ENCODE results near the gene HSD17B10.
A peak's percentile ranks its signal among the peaks of the same experiment; 100 is the strongest.

Gene HSD17B10

GRCh38 chrX:53438174-53438831, 4.1 kb upstream of the HSD17B10 start:
- no peak overlapping the region for H3K4me3 ChIP-seq (ENCODE audit: low read length)
- no peak for TF ChIP-seq CTCF (conservative IDR thresholded peaks at IDR 0.05; ENCODE audit: low read length)
- DNase-seq (ENCODE audit: low read depth), result no peak

DNA sequence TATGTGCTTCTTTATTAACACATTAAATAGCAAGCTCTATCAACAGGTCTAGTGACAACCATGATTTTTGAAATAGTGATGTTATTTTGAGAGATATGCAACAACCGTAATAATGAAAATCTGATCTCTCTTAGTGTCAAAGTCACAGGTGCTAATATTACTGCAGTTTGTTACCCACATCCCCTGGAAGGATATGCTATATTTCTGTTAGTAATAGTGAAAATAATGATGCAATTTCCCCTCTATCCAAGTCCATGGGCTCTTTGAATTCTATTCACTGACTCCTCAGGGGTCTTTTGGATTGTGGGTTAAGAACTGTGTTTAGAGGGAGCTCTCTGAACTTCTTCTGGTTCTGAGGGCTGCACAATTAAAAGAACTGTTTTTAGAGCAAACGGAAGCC, 3.0 kb upstream of the HSD17B10 start:
- no peak overlapping the region for H3K4me3 ChIP-seq (ENCODE audit: low read length)
- no peak for DNase-seq (ENCODE audit: low read depth)
- TF ChIP-seq CTCF (conservative IDR thresholded peaks at IDR 0.05; ENCODE audit: low read length), result no peak

DNA sequence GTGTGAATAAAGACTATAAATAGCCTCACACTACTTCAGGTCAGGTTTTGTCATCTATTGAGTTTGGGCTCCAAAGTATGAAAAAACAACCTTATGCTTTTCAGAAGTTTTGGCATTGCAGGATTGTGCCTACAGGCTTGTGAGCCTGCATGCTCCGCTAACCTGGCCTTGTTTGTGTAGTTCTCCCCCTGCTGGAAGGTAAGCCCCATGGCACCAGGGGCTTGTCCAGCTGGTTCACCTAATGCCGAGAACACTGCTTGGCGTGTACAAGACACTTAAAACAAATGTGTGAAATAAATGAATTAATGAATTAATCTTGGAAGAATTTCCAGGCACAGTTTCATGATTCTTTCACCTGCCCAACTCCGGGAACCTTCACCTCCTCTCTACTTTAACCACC, 1.8 kb upstream of the HSD17B10 start:
- DNase-seq (ENCODE audit: low read depth), result peak; percentile 56

DNA sequence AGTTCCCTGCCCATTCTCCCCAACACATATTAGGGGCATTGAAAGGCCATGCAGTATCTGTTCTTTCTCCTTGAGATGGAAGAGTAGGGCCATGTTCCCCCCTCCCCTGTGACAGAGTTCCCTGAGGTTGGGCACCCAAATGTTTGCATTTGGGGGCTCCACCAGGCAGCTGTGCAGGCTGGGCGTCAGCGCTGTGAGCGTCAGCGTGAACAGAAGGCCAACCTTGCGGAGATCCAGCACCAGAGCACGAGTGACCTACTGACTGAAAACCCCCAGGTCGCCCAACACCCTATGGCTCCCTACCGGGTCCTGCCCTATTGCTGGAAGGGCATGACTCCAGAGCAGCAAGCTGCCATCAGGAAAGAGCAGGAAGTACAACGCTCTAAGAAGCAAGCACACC, 3.9 kb downstream of the HSD17B10 start:
- TF ChIP-seq CTCF (conservative IDR thresholded peaks at IDR 0.05; ENCODE audit: low read length), result no peak
- H3K4me3 ChIP-seq (ENCODE audit: low read length), result no peak overlapping the region
- DNase-seq (ENCODE audit: low read depth), result no peak

More for the DNA sequence above, 1.8 kb upstream of the HSD17B10 start:
- H3K4me3 ChIP-seq (ENCODE audit: low read length), result no peak overlapping the region
- peak; percentile 71 for TF ChIP-seq CTCF (conservative IDR thresholded peaks at IDR 0.05; ENCODE audit: low read length)

GRCh38 chrX:53429755-53430154, 4.4 kb downstream of the HSD17B10 start:
- no peak overlapping the region for H3K4me3 ChIP-seq (ENCODE audit: low read length)
- no peak for DNase-seq (ENCODE audit: low read depth)
- no peak for TF ChIP-seq CTCF (conservative IDR thresholded peaks at IDR 0.05; ENCODE audit: low read length)

GRCh38 chrX:53422861-53423306, 11.3 kb downstream of the HSD17B10 start, which contains the start of gene RIBC1:
TSS of gene RIBC1 (plus strand) at chrX:53422873. CDS start at chrX:53426277, 3,404 bp downstream.
- peak within 1 kb of the TSS; percentile 74 for H3K4me3 ChIP-seq (ENCODE audit: low read length)
- DNase-seq (ENCODE audit: low read depth), result peak; percentile 0
- no peak for TF ChIP-seq CTCF (conservative IDR thresholded peaks at IDR 0.05; ENCODE audit: low read length)

Data from AG10803 (cell line).